NCI-H69 (cell line): ENCODE measurements around the gene GATB.

ENCODE experiments used
- DNase-seq: peaks from one replicate; lab custom pipeline; 2025; lab: John Stamatoyannopoulos, UW

The GATB gene

GRCh38 chr4:151729731-151730559 is 30.9 kb downstream of the GATB start:
- DNase-seq, result peak; percentile 51

GRCh38 chr4:151728679-151729078 is 32.1 kb downstream of the GATB start:
- DNase-seq, result no peak

GRCh38 chr4:151728006-151728405 is 32.8 kb downstream of the GATB start:
- no peak for DNase-seq

GRCh38 chr4:151727365-151727764 is 33.4 kb downstream of the GATB start:
- no peak for DNase-seq

GRCh38 chr4:151725087-151725486 is 35.7 kb downstream of the GATB start:
- no peak for DNase-seq

GRCh38 chr4:151721916-151722315 is 38.9 kb downstream of the GATB start:
- DNase-seq, result no peak

- no peak for DNase-seq
Observed at GRCh38 chr4:151721466-151721865, 39.3 kb downstream of the GATB start.

GRCh38 chr4:151719956-151720334 is 40.9 kb downstream of the GATB start:
- DNase-seq, result no peak

- DNase-seq, result peak; percentile 49
Observed at GRCh38 chr4:151718984-151719955, 41.5 kb downstream of the GATB start.

- DNase-seq, result no peak
Observed at GRCh38 chr4:151717909-151718628, 42.7 kb downstream of the GATB start.

GRCh38 chr4:151717314-151717713 is 43.5 kb downstream of the GATB start:
- no peak for DNase-seq

- no peak for DNase-seq
Observed at GRCh38 chr4:151716324-151716723, 44.5 kb downstream of the GATB start.

- DNase-seq, result no peak
Observed at GRCh38 chr4:151715881-151716280, 44.9 kb downstream of the GATB start.

GRCh38 chr4:151712777-151713176 is 48.0 kb downstream of the GATB start:
- no peak for DNase-seq

- DNase-seq, result no peak
Observed at GRCh38 chr4:151711646-151712045, 49.2 kb downstream of the GATB start.

GRCh38 chr4:151709587-151709986 is 51.2 kb downstream of the GATB start:
- no peak for DNase-seq

- no peak for DNase-seq
Observed at GRCh38 chr4:151709071-151709470, 51.7 kb downstream of the GATB start.

GRCh38 chr4:151708100-151708499 is 52.7 kb downstream of the GATB start:
- no peak for DNase-seq

- no peak for DNase-seq
Observed at GRCh38 chr4:151703401-151703800, 57.4 kb downstream of the GATB start.

- no peak for DNase-seq
Observed at GRCh38 chr4:151702256-151702655, 58.6 kb downstream of the GATB start.

GRCh38 chr4:151700566-151701316 is 60.1 kb downstream of the GATB start:
- no peak for DNase-seq

GRCh38 chr4:151698213-151698612 is 62.6 kb downstream of the GATB start:
- DNase-seq, result no peak
